Measurements from ENCODE around the gene PNPO. TPM values are rescaled to one million over a fixed set of nuclear protein-coding genes. Genes with fewer than 3 reads are reported as not detected.
A peak's percentile ranks its signal among the peaks of the same experiment; 100 is the strongest.

The PNPO gene
- total and polyA plus RNA-seq, 2 of the 13 experiments (the other 11 are each of a cell fraction or from before 2014, with no cell fraction given), result 47.9 to 63.3 TPM

DNA sequence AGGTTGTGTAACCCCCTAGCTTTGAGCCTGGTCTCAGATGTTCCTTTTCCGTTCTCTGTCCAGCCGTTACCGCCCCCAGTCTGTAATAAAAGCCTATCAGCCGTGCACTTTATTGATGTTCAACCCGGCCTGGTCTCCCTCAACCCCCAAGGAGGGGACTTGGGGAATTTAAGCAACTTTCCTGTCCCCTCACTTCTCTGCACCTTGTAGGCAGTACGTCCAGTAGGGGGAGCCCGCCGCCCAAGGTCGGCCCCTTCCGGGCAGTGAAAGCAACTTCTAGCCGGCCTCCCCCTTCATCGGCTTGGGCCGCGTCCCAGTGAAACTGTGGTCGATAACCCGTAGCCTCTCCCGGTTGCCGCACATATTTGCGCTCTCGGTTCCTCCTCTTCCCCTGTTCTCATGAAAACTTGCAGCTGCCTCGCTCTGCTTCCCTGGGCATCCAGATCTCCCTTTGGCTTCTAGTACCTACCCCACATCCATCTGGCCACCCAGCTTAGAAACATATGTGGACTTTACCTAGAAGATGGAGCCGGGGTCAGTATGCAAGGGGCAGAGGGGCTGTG is 7.9 kb downstream of the PNPO start (continued):
- TF ChIP-seq, protein P1, sequence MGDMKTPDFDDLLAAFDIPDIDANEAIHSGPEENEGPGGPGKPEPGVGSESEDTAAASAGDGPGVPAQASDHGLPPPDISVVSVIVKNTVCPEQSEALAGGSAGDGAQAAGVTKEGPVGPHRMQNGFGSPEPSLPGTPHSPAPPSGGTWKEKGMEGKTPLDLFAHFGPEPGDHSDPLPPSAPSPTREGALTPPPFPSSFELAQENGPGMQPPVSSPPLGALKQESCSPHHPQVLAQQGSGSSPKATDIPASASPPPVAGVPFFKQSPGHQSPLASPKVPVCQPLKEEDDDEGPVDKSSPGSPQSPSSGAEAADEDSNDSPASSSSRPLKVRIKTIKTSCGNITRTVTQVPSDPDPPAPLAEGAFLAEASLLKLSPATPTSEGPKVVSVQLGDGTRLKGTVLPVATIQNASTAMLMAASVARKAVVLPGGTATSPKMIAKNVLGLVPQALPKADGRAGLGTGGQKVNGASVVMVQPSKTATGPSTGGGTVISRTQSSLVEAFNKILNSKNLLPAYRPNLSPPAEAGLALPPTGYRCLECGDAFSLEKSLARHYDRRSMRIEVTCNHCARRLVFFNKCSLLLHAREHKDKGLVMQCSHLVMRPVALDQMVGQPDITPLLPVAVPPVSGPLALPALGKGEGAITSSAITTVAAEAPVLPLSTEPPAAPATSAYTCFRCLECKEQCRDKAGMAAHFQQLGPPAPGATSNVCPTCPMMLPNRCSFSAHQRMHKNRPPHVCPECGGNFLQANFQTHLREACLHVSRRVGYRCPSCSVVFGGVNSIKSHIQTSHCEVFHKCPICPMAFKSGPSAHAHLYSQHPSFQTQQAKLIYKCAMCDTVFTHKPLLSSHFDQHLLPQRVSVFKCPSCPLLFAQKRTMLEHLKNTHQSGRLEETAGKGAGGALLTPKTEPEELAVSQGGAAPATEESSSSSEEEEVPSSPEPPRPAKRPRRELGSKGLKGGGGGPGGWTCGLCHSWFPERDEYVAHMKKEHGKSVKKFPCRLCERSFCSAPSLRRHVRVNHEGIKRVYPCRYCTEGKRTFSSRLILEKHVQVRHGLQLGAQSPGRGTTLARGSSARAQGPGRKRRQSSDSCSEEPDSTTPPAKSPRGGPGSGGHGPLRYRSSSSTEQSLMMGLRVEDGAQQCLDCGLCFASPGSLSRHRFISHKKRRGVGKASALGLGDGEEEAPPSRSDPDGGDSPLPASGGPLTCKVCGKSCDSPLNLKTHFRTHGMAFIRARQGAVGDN (CRISPR knock-in tag; IDR thresholded peaks at IDR 0.05), result peak; percentile 89
- TF ChIP-seq ZNF253 (CRISPR knock-in tag; IDR thresholded peaks at IDR 0.05; ENCODE audit: borderline replicate concordance) (no peak), ZNF34 (CRISPR knock-in tag; IDR thresholded peaks at IDR 0.05; ENCODE audit: borderline replicate concordance) (no peak), REPIN1 (CRISPR knock-in tag; IDR thresholded peaks at IDR 0.05; ENCODE audit: borderline replicate concordance, low read depth) (peak; percentile 86; the same call in 1 of the 2 replicates), CBX1 (IDR thresholded peaks at IDR 0.05; ENCODE audit: low read depth) (peak; percentile 60), ZNF143 (CRISPR knock-in tag; IDR thresholded peaks at IDR 0.05) (no peak), ZBTB44 (CRISPR knock-in tag; IDR thresholded peaks at IDR 0.05) (no peak), TEAD2 (CRISPR knock-in tag; IDR thresholded peaks at IDR 0.05) (no peak), ZNF235 (CRISPR knock-in tag; IDR thresholded peaks at IDR 0.05; ENCODE audit: borderline replicate concordance) (no peak), PTBP1 (IDR thresholded peaks at IDR 0.05; ENCODE audit: low read depth, low read length, poor library complexity, severe bottlenecking) (no peak), ZNF362 (CRISPR knock-in tag; IDR thresholded peaks at IDR 0.05; ENCODE audit: borderline replicate concordance) (no peak), HNF4G (IDR thresholded peaks at IDR 0.05; ENCODE audit: borderline replicate concordance, low read depth, low read length) (no peak; the same call in 1 of the 2 replicates), HNF4G (CRISPR knock-in tag; IDR thresholded peaks at IDR 0.05; ENCODE audit: borderline replicate concordance, low read depth) (no peak; the same call in 1 of the 2 replicates), ZBTB38 (CRISPR knock-in tag; IDR thresholded peaks at IDR 0.05) (no peak; the same call in 1 of the 2 replicates), PHB2 (IDR thresholded peaks at IDR 0.05; ENCODE audit: partially characterized antibody) (no peak), CHCHD3 (CRISPR knock-in tag; IDR thresholded peaks at IDR 0.05) (no peak), NFIC (IDR thresholded peaks at IDR 0.05; ENCODE audit: low read length) (no peak), NCOA5 (CRISPR knock-in tag; IDR thresholded peaks at IDR 0.05) (no peak), SMAD3 (CRISPR knock-in tag; IDR thresholded peaks at IDR 0.05) (0 out of 2 replicates have a peak, but pooled peaks have one; percentile 17), MXI1 (IDR thresholded peaks at IDR 0.05; ENCODE audit: borderline replicate concordance, low read depth, low read length) (peak; percentile 61; the same call in 1 of the 3 replicates), TBX3 (IDR thresholded peaks at IDR 0.05; ENCODE audit: borderline replicate concordance) (no peak)
- TF ChIP-seq, protein P2, sequence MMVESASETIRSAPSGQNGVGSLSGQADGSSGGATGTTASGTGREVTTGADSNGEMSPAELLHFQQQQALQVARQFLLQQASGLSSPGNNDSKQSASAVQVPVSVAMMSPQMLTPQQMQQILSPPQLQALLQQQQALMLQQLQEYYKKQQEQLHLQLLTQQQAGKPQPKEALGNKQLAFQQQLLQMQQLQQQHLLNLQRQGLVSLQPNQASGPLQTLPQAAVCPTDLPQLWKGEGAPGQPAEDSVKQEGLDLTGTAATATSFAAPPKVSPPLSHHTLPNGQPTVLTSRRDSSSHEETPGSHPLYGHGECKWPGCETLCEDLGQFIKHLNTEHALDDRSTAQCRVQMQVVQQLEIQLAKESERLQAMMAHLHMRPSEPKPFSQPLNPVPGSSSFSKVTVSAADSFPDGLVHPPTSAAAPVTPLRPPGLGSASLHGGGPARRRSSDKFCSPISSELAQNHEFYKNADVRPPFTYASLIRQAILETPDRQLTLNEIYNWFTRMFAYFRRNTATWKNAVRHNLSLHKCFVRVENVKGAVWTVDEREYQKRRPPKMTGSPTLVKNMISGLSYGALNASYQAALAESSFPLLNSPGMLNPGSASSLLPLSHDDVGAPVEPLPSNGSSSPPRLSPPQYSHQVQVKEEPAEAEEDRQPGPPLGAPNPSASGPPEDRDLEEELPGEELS (CRISPR knock-in tag; IDR thresholded peaks at IDR 0.05), result no peak; the same call in 1 of the 2 replicates
